ENCODE results near the gene RADIL. TPM values are rescaled to one million over a fixed set of nuclear protein-coding genes. Genes with fewer than 3 reads are reported as not detected.

The RADIL gene
- total and polyA plus RNA-seq, 2 of the 13 experiments (the other 11 are each of a cell fraction or from before 2014, with no cell fraction given): 0.05 to 0.09 TPM

- TF ChIP-seq NFAT5 (CRISPR knock-in tag; IDR thresholded peaks at IDR 0.05): no peak
- no peak for TF ChIP-seq HNRNPK (IDR thresholded peaks at IDR 0.05; ENCODE audit: low read depth, low read length, poor library complexity, severe bottlenecking)
- TF ChIP-seq CCDC6 (CRISPR knock-in tag; IDR thresholded peaks at IDR 0.05): no peak
- TF ChIP-seq SRY (CRISPR knock-in tag; IDR thresholded peaks at IDR 0.05): no peak
- no peak for TF ChIP-seq ZNF619 (CRISPR knock-in tag; IDR thresholded peaks at IDR 0.05)
- TF ChIP-seq ZNF280B (CRISPR knock-in tag; IDR thresholded peaks at IDR 0.05; ENCODE audit: borderline replicate concordance): no peak
- no peak for TF ChIP-seq ZFP36L1 (CRISPR knock-in tag; IDR thresholded peaks at IDR 0.05)
These were observed 12.2 kb upstream of the RADIL start (continued) for GRCh38 chr7:4895766-4896165.
